ENCODE results near the gene LIG1. TPM values are rescaled to one million over a fixed set of nuclear protein-coding genes. Genes with fewer than 3 reads are reported as not detected.

The LIG1 gene
- polyA plus RNA-seq (2013, experiment 1 of 2; ENCODE audit: insufficient read length): 31.5 TPM
- 29.2 TPM for polyA plus RNA-seq (2013, experiment 2 of 2; ENCODE audit: insufficient read length)

- DNase-seq: peak; percentile 97
Observed at GRCh38 chr19:48169939-48170803, at the start of gene LIG1, which contains the start of gene ZSWIM9. TSS of gene LIG1 (minus strand) at chr19:48170344. CDS start at chr19:48165566, 4,778 bp downstream. TSS of gene ZSWIM9 (plus strand) at chr19:48170680. CDS start at chr19:48171803, 1,123 bp downstream.

GRCh38 chr19:48218997-48219396 lies 48.9 kb upstream of the LIG1 start:
- DNase-seq: peak; percentile 20

DNA sequence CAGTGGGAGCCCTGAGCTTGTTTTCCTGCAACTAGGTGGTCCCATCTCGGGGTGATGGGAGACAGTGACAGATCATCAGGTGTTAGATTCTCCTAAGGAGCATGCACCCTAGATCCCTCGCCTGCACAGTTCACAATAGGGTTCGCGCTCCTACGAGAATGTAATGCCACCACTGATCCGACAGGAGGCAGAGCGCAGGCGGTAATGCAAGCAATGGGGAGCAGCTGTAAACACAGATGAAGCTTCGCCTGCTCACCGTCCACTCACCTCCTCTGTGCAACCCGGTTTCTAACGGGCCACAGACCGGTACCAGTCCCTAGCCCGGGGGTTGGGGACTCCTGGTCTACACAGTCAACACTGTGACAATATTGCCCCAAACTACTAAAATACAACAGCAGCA lies 46.8 kb upstream of the LIG1 start:
- no peak for DNase-seq

GRCh38 chr19:48213959-48214358 lies 43.8 kb upstream of the LIG1 start:
- no peak for DNase-seq

GRCh38 chr19:48210005-48210404 lies 39.9 kb upstream of the LIG1 start:
- no peak for DNase-seq

DNA sequence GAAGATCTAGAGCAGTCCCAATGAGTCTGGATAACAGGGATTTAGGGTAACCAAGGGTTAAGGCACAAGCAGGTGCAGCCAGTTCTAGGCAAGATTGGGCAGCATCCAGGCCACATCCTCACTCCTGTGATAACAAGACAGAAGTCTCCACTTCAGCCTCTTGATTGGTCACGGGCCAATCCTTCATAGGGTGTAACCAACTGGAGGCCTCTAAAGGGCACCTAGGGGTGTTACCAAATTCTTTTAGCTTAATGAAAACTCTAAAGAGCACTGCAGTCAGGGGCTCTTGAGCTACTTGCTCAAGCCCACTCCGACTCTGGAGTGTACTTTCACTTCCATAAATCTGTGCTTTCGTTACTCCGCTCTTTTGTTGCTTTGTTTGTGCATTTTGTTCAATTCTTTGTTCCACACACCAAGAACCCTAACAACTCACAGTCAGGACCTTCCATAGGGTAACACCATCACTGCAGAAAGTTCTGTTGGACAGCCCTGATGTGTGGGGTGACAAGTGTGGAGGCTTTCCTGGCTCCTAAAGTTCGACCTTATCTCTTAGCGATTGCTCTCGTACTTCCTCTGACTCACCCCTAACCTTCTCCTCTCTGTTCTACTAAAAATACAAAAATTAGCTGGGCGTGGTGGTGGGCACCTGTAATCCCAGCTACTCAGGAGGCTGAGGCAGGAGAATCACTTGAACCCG lies 36.4 kb upstream of the LIG1 start:
- no peak for DNase-seq

GRCh38 chr19:48203794-48204628 lies 33.9 kb upstream of the LIG1 start:
- peak; percentile 95 for DNase-seq

DNA sequence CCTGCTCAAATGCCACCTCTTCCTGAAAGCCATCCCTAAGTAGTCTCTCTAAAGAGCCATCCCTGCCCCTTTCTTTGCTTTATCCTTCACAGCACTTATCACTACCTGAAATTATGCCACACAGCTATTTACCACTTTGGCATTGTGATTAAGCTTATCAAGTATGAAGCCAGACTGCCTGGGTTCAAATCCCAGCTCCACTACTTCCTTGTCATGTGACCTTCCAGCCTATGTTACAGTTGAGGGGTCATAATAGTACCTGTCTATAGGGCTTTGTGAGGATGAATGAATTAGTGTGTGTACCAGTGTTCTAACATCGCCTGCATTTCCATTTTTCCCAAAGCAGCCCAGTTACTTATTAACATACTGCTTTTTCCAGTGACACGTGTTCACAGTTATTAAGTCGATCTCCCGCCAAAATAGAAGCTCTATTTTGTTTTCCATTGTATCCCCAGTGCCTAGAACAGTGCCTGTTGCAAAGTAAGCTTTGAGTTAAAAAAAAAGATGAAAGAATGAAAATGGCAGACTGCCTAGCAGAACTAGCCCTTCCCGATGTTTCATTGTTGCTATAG lies 33.2 kb upstream of the LIG1 start:
- DNase-seq: no peak

- no peak for DNase-seq
Observed at GRCh38 chr19:48196933-48197665, 27.0 kb upstream of the LIG1 start.

- DNase-seq: no peak
Observed at GRCh38 chr19:48196321-48196763, 26.2 kb upstream of the LIG1 start.

GRCh38 chr19:48194844-48195830 lies 25.0 kb upstream of the LIG1 start:
- DNase-seq: no peak

DNA sequence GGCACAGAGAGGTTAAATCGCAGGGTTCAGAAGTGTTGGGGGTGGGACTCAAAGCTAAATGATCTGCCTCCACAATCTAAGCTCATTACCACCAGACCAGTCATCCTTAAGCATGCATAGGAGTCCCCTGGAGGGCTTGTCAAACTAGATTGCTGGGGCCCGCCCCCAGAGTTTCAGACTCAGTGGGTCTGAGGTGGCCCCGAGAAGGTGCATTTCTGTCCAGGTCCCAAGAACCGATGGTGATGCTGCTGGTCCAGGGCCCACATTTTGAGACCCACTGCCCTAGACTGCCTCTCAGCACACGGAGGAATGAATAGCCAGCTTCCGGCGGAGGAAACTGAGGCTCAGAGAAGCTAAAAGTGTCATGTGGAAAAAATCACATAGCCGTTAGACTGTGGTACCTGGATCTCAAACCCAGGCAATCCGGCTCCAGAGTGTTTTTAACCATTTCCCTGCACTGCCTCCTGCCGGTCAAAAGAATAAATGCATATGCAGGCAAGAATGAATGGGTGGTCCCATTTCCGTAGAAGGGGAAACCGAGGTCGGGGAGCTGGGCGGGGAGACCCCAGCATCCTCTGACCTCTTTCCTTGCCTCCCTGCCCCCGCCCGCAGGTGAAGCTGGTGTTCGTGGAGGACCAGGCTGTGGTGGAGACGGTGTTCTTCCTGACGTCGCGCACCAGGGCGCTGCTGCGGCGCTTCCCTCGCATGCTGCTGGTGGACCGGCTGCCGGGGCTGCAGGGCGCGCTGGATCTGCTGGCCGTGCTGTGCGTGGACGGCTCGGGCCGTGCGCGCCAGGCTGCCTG lies 24.1 kb upstream of the LIG1 start:
- DNase-seq: no peak

GRCh38 chr19:48192750-48193149 lies 22.6 kb upstream of the LIG1 start:
- no peak for DNase-seq

- no peak for DNase-seq
Observed at GRCh38 chr19:48190885-48191284, 20.7 kb upstream of the LIG1 start.

DNA sequence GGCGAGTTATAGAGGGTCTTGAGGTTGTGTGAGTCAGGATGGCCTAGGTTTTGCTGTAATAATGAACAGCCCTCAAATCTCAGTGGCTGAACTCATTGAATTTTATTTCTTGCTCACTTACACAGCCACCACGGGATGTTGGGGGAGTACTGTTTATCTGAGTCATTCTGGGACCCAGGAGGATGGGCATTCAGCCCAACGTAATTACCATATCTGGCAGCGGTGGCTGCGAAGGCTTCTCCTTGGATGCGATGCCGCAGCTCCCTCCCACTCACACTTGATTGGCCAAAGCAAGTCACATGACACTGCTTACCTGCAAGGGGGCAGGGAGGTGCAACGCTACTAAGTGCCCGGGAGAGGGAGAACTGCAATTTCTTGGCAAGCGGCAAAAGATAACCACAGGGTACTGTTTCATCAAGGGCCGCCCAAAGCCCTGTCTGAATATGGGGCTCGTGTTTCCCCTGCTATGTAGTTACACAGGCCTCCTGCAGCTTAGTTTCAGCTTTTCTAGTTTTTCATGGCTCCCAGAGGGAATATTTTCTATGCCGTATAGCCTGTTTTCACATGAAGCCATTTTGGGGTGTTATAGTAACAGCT lies 20.2 kb upstream of the LIG1 start:
- peak; percentile 23 for DNase-seq

- DNase-seq: no peak
Observed at GRCh38 chr19:48186541-48186991, 16.4 kb upstream of the LIG1 start.

GRCh38 chr19:48186015-48186414 lies 15.9 kb upstream of the LIG1 start:
- DNase-seq: no peak

DNA sequence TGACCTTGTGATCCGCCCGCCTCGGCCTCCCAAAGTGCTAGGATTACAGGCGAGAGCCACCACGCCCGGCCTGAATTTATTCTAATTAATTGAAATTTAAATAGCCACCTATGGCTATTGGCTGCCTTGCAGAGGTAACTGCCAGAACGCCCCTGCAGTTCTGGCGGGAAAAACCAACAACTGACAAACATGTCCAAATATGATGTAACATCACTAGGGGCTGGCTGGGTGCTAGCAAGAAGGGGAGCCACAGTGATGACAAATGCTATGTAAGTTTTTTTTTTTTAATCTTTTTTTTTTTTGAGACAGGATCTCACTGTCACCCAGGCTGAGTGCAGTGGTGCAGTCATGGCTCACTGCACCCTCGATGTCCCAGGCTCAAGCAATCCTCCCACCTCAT lies 13.2 kb upstream of the LIG1 start:
- DNase-seq: no peak

DNA sequence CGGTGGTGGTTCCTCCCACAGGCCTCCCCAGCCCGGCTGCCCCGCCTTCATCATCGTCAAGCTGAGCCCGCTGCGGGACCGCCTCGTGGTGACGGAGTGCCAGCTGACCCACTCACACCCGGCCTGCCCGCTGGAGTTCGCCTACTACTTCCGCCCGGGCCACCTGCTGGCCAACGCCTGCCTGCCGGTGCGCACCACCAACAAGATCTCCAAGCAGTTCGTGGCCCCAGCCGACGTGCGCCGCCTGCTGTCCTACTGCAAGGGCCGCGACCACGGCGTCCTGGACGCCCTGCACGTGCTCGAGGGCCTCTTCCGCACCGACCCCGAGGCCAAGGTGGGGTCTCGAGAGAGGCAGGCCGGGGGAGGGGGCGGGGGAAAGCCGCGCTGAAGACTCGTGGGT lies 12.3 kb upstream of the LIG1 start:
- DNase-seq: no peak
